ENCODE data around the gene PACS2. TPM values are rescaled to one million over a fixed set of nuclear protein-coding genes. Genes with fewer than 3 reads are reported as not detected.

PACS2 gene
- total and polyA plus RNA-seq, 2 donors (not counting 3 experiments of a cell fraction or from before 2014, with no cell fraction given), result 52.7 to 86.3 TPM

DNA sequence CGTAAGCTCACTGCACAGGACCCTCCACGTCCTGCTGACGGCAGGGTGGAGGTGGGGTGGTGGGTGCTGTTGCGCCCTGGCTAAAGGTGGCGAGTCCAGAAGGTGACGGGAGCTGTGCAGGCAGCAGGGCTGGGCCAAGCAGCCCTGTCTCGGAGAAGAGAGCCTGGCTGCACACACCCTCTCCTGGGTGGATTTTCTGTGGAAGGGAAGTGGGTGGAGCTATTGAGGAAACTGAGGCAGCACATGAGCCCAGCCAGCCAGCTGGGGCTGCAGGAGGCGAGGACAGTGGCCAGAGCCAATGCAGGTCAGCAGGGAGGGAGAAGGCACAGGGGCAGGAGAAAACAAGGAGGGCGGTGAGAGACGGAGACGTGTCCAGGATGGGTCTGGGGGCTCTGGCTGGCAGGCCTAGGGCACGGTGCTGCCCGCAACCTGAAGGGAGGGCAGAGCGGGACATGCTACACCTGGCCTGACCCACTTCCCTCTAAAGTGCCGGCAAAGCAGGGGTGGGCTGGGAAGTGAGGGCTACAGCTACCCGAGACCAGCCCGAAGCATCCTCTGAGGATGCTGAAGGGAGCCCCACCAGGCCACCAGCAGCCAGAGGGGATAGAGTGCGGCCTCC lies 45.7 kb upstream of the PACS2 start:
- POLR2A ChIA-PET, result no interaction called here
- Histone ChIP-seq H3K4me3 (replicated peaks in 1 of 3; ENCODE audit: insufficient read depth in 1 of 3, low read depth in 1 of 3, low read length in 3 of 3) (no peak overlapping the region), H3K9ac (replicated peaks; ENCODE audit: extremely low read depth, insufficient read depth, low read length) (no peak overlapping the region), H3K4me2 (ENCODE audit: insufficient read depth, low read length) (no peak overlapping the region), H3K9me3 (replicated peaks; ENCODE audit: control insufficient read depth, insufficient read depth, low read length) (no peaks in the 10 kb centered on the region), H2AFZ (ENCODE audit: low read depth, low read length) (no peak overlapping the region), H3K27ac (ENCODE audit: insufficient read depth, low read depth, low read length) (no peak overlapping the region), H3K27me3 (ENCODE audit: control insufficient read depth in 2 of 2, insufficient read depth in 2 of 2, low read length in 2 of 2) (no peaks in the 10 kb centered on the region), H3K36me3 (ENCODE audit: control insufficient read depth in 2 of 2, extremely low read depth in 1 of 2, insufficient read depth in 2 of 2, low read length in 2 of 2) (peaks cover 0 to 5% of the 10 kb centered on the region in 2 experiments), H4K20me1 (replicated peaks; ENCODE audit: control insufficient read depth, extremely low read depth, insufficient read depth, low read length) (no peaks in the 10 kb centered on the region), H3K4me1 (ENCODE audit: control insufficient read depth, extremely low read depth, insufficient read depth, low read length) (no peaks in the 10 kb centered on the region), H3K79me2 (ENCODE audit: control insufficient read depth, insufficient read depth, low read length) (peaks cover 2% of the 10 kb centered on the region), H3K9me1 (replicated peaks; ENCODE audit: control insufficient read depth, extremely low read depth, insufficient read depth, low read length) (no peaks in the 10 kb centered on the region)
- CTCF ChIA-PET, result interaction anchor here (1.8 kb wide), 1 partner anchor 83 kb away, joined by 6 read pairs; no protein-coding TSS in a partner anchor
- no peak for DNase-seq (ENCODE audit: low read depth, low spot score)
- dilution Hi-C loops (cut with MboI; ENCODE audit: extremely low pct_ligation_motif_present, low sequenced_read_pairs) (no loop called here), intact Hi-C loops (cut with micrococcal nuclease) (no loop called here)
- FAIRE-seq, result no peak
- TF ChIP-seq JUN (IDR thresholded peaks at IDR 0.05; ENCODE audit: borderline replicate concordance, insufficient read depth, insufficient read length, low read depth) (no peak), GATA2 (IDR thresholded peaks at IDR 0.05; ENCODE audit: insufficient read depth, insufficient read length, low read depth, low read length) (no peak), EZH2 (IDR thresholded peaks at IDR 0.05; ENCODE audit: borderline replicate concordance, low read depth, low read length, severe bottlenecking) (no peak), FOS (IDR thresholded peaks at IDR 0.05; ENCODE audit: borderline replicate concordance, insufficient read depth, low read length) (no peak), MYC (IDR thresholded peaks at IDR 0.05; ENCODE audit: low read depth, low read length) (no peak), POLR2AphosphoS5 (IDR thresholded peaks at IDR 0.05; ENCODE audit: insufficient read depth, low read depth, low read length) (no peak), POLR2A (IDR thresholded peaks at IDR 0.05; ENCODE audit: low read depth, low read length) (no peak), CTCF (IDR thresholded peaks at IDR 0.05; ENCODE audit: extremely low read depth in 1 of 2, insufficient read depth in 1 of 2, low read depth in 1 of 2, low read length in 2 of 2) (no peak)
- TF ChIP-seq, protein P1, sequence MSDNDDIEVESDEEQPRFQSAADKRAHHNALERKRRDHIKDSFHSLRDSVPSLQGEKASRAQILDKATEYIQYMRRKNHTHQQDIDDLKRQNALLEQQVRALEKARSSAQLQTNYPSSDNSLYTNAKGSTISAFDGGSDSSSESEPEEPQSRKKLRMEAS (IDR thresholded peaks at IDR 0.05; ENCODE audit: insufficient read depth, insufficient read length), result no peak
- BruUV-seq (replicated peaks), result no TSS peak
